Retinal pigment epithelial cell (primary cell): ENCODE measurements around the gene ADAP1.

Source experiments
- DNase-seq: peaks from one replicate; pipeline ENCODE4 v3.0.0-alpha.2; 2010; ENCODE audit warnings: low read depth
- H3K4me3 ChIP-seq: 2 replicates; pipeline ENCODE4 v1.5.1; 2011; ENCODE audit warnings: mild to moderate bottlenecking, low read length, control low read depth, moderate library complexity
- CTCF ChIP-seq: conservative IDR thresholded peaks from 2 replicates; pipeline ENCODE4 v1.5.1; 2011; ENCODE audit warnings: low read depth, low read length, control low read depth, inconsistent platforms

Gene ADAP1

GRCh38 chr7:919114-919442 lies 35.4 kb downstream of the ADAP1 start:
- no peak overlapping the region for H3K4me3 ChIP-seq
- no peak for DNase-seq
- TF ChIP-seq CTCF, result no peak

GRCh38 chr7:918441-919113 lies 35.9 kb downstream of the ADAP1 start:
- TF ChIP-seq CTCF, result no peak
- no peak for DNase-seq
- no peak overlapping the region for H3K4me3 ChIP-seq

GRCh38 chr7:918118-918425 lies 36.4 kb downstream of the ADAP1 start:
- no peak for DNase-seq

GRCh38 chr7:917255-918117 lies 37.0 kb downstream of the ADAP1 start:
- no peak for DNase-seq
- no peak for TF ChIP-seq CTCF
- H3K4me3 ChIP-seq, result no peak overlapping the region

More at GRCh38 chr7:918118-918425, 36.4 kb downstream of the ADAP1 start:
- TF ChIP-seq CTCF, result no peak
- H3K4me3 ChIP-seq, result no peak overlapping the region

GRCh38 chr7:916291-916941 lies 38.1 kb downstream of the ADAP1 start:
- no peak for DNase-seq
- no peak for TF ChIP-seq CTCF
- no peak overlapping the region for H3K4me3 ChIP-seq

GRCh38 chr7:915291-916218 lies 38.9 kb downstream of the ADAP1 start:
- no peak for DNase-seq
- no peak for TF ChIP-seq CTCF
- H3K4me3 ChIP-seq, result no peak overlapping the region
